Body of pancreas (tissue), 4 donors: Measurements from ENCODE around the gene AUH. TPM values are rescaled to one million over a fixed set of nuclear protein-coding genes. Genes with fewer than 3 reads are reported as not detected.

ENCODE experiments used
- ATAC-seq: fragments of 150-250 bp; one replicate; pipeline ENCODE4 v1.9.1; 2016
- DNase-seq, 4 donors: peaks; one replicate each; pipeline ENCODE4 v3.0.0-alpha.2; 2019
- H3K27ac ChIP-seq, 4 donors: fragments of 200-600 bp; sonication (generic); 1 replicate in 3 of 4; 2 replicates in 1 of 4; pipeline versions ENCODE4 v1.5.1 to v1.6.1; 2016 to 2019; ENCODE audit warnings: mild to moderate bottlenecking in 1 of 4, mixed read lengths in 1 of 4, moderate library complexity in 1 of 4
- H3K27me3 ChIP-seq, 2 donors: fragments of 200-600 bp; sonication (generic); one replicate each; pipeline ENCODE4 v1.6.0; 2016; ENCODE audit warnings: mild to moderate bottlenecking in 1 of 2
- H3K36me3 ChIP-seq, 2 donors: fragments of 200-600 bp; sonication (generic); replicated peaks in 1 of 2; 2 replicates each; pipeline ENCODE4 v1.5.1; 2016; ENCODE audit warnings: low read depth in 2 of 2; ENCODE audit not compliant: insufficient read depth in 1 of 2
- H3K4me1 ChIP-seq: fragments of 200-600 bp; sonication (generic); one replicate; pipeline ENCODE4 v1.6.0; 2016
- H3K4me3 ChIP-seq, 2 donors: fragments of 200-600 bp; sonication (generic); 1 replicate in 1 of 2; 2 replicates in 1 of 2; pipeline ENCODE4 v1.5.1; 2016 to 2019
- H3K9me3 ChIP-seq, 3 donors: fragments of 200-600 bp; sonication (generic); 1 replicate in 2 of 3; 2 replicates in 1 of 3; pipeline ENCODE4 v1.5.1; 2016
- POLR2A ChIP-seq, 3 donors: fragments of 450-650 bp; IDR thresholded peaks; one replicate each; pipeline ENCODE4 v1.6.1; 2016; ENCODE audit warnings: antibody characterized with exemption in 3 of 3, mild to moderate bottlenecking in 2 of 3
- WGBS, 2 donors: methylation state at CpG; one replicate each; pipeline ENCODE4 v1.1.5; 2017; 5-methylcytosine and 5-hydroxymethylcytosine counted together
- intact Hi-C: fragments of 100-400 bp; cut with DNase I; formaldehyde crosslinking; loops from one replicate; pipeline ENCODE4 v1.15.1; 2023
- total RNA-seq, 2 donors: library from RNA; depleted of rRNA; stranded (reverse); fragments of >200 nt; gene quantifications; one replicate each; pipeline ENCODE4 v1.1.0, GENCODE V29; 2016
- TF ChIP-seq, protein P1 (sequence below), 7 experiments: fragments of 450-650 bp in 4 of 7; fragments of 200-600 bp in 3 of 7; sonication (generic) in 3 of 7; IDR thresholded peaks; one replicate each; pipeline ENCODE4 v1.5.1; 2016 to 2019; ENCODE audit warnings: antibody characterized with exemption in 7 of 7

The AUH gene
- total RNA-seq, 2 donors from 2014 or later = 47.7 to 75.8 TPM

DNA sequence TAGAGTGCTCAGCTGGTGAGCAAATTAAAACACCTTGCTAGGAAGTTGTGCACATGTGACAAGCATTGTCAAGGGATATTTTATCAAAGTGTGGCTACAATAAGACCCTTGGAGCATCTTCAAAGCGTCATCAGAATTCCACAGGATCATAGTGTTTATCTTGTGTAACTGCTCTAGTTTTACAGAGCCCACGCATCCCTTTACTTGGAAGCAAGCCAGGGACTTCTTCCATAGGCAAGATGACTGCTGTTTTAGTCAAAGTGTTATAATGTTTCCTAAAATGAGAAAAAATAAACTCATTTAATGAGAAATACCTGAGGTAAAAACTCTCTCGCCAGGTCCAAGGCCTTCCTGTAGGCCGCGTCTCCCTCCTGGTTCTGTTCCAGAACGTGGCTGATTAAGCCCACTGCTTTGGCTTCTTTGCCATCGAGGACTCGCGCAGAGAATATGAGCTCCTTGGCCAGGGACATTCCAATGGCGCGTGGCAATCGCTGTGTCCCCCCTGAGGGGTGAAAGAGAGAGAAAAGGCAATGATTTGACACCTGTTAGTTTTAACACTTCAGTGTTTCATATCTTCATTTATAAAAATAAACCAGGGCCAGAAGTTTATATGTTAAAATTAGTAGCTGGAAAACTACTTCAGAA lies 141.1 kb downstream of the AUH start:
- H3K4me1 ChIP-seq = no peaks in the 10 kb centered on the region
- H3K9me3 ChIP-seq = no peaks in the 10 kb centered on the region
- no peak for TF ChIP-seq POLR2A (IDR thresholded peaks at IDR 0.05)
- TF ChIP-seq, protein P1, sequence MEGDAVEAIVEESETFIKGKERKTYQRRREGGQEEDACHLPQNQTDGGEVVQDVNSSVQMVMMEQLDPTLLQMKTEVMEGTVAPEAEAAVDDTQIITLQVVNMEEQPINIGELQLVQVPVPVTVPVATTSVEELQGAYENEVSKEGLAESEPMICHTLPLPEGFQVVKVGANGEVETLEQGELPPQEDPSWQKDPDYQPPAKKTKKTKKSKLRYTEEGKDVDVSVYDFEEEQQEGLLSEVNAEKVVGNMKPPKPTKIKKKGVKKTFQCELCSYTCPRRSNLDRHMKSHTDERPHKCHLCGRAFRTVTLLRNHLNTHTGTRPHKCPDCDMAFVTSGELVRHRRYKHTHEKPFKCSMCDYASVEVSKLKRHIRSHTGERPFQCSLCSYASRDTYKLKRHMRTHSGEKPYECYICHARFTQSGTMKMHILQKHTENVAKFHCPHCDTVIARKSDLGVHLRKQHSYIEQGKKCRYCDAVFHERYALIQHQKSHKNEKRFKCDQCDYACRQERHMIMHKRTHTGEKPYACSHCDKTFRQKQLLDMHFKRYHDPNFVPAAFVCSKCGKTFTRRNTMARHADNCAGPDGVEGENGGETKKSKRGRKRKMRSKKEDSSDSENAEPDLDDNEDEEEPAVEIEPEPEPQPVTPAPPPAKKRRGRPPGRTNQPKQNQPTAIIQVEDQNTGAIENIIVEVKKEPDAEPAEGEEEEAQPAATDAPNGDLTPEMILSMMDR (IDR thresholded peaks at IDR 0.05) = no peak
- ATAC-seq (no peak), DNase-seq (no peak)
- 92 to 94% methylated on average over 12 of the region's 12 CpGs for WGBS, 2 donors
- intact Hi-C loops = no loop called here
- H3K27ac ChIP-seq = no peak overlapping the region
- no peak overlapping the region for H3K4me3 ChIP-seq
- H3K36me3 ChIP-seq = peaks cover 0 to 4% of the 10 kb centered on the region in 2 donors
- H3K27me3 ChIP-seq = no peaks in the 10 kb centered on the region

DNA sequence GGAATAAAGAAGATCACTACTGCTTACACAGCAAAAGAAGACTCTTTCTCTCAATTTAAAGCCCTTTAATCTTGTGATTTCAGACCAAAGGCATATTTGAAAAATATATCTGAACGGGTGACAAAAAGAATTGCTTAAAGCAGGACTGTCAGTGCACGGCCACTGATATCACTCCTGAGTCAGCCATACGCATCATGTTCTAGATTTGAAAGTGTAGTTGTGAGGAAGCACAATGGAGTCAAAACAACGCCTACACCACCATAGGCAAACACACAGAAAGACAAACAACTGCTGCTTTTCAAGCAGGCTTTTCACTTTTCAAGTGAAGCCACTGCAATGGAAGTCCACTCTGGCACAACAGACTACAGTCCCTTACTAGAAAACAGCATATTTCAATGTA lies 141.7 kb downstream of the AUH start:
- H3K9me3 ChIP-seq = no peaks in the 10 kb centered on the region
- no peak for ATAC-seq

DNA sequence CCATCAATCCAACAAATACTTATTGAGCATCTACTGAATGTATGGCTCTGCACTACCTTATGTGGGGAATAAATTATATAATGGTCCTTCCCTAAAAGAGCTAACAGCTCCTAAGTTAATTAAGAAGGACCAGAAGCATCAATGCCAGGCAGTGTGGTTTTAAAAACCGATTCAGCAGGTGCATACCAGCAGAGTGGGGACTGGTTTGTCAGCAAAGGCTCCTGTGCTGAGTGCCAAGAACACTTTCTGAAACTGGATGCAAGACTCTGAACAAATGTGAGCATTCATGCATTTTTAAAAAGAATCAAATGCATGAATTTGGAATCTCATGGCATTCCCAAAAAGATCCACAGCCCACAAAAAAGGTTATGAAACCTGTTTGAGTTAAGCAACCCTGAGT lies 142.2 kb downstream of the AUH start:
- intact Hi-C loops = no loop called here
- DNase-seq = no peak
- H3K27ac ChIP-seq = no peak overlapping the region
- no peak for ATAC-seq
- H3K4me1 ChIP-seq = no peaks in the 10 kb centered on the region
- H3K4me3 ChIP-seq = no peak overlapping the region
- H3K27me3 ChIP-seq = no peaks in the 10 kb centered on the region
- TF ChIP-seq, protein P1 (IDR thresholded peaks at IDR 0.05) = no peak
- TF ChIP-seq POLR2A (IDR thresholded peaks at IDR 0.05) = no peak
- peaks cover 0 to 4% of the 10 kb centered on the region in 2 donors for H3K36me3 ChIP-seq
- WGBS, 2 donors = 43 to 58% methylated on average over 1 of the region's 1 CpG
- H3K9me3 ChIP-seq = no peaks in the 10 kb centered on the region

More for the DNA sequence above, 141.7 kb downstream of the AUH start:
- Histone ChIP-seq H3K36me3 (peaks cover 0 to 4% of the 10 kb centered on the region in 2 donors), H3K27me3 (no peaks in the 10 kb centered on the region), H3K4me1 (no peaks in the 10 kb centered on the region), H3K27ac (no peak overlapping the region), H3K4me3 (no peak overlapping the region)
- intact Hi-C loops = no loop called here
- WGBS, 2 donors = 88 to 92% methylated on average over 4 of the region's 4 CpGs
- no peak for DNase-seq
- TF ChIP-seq, protein P1 (IDR thresholded peaks at IDR 0.05) = no peak
- TF ChIP-seq POLR2A (IDR thresholded peaks at IDR 0.05) = no peak

DNA sequence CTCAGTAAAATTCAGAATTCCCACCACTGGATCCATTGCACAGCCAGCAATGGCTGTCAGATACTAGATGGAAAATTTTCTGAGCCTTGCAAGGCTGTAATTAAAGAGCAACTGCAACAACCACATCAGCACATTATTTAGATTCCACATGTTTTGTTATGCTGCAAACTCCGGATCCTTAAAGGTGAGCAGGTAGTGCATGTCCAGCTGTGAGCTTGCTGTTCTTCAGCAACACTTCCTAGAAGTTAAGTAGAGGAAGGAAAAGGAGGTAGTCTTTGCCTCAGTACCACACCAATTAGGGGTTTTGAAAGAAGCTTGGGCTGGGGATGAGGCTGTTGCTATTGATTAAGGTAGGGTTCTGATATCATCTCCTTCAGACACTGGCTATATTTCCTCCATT lies 144.3 kb downstream of the AUH start:
- no peak overlapping the region for H3K27ac ChIP-seq
- intact Hi-C loops = no loop called here
- peaks cover 11% of the 10 kb centered on the region for H3K4me1 ChIP-seq
- TF ChIP-seq POLR2A (IDR thresholded peaks at IDR 0.05) = no peak
- WGBS, 2 donors = 100% methylated on average over 1 of the region's 1 CpG
- no peaks in the 10 kb centered on the region for H3K27me3 ChIP-seq
- H3K36me3 ChIP-seq = peaks cover 0 to 4% of the 10 kb centered on the region in 2 donors
- no peak overlapping the region for H3K4me3 ChIP-seq
- H3K9me3 ChIP-seq = no peaks in the 10 kb centered on the region
- ATAC-seq = no peak
- DNase-seq = no peak

DNA sequence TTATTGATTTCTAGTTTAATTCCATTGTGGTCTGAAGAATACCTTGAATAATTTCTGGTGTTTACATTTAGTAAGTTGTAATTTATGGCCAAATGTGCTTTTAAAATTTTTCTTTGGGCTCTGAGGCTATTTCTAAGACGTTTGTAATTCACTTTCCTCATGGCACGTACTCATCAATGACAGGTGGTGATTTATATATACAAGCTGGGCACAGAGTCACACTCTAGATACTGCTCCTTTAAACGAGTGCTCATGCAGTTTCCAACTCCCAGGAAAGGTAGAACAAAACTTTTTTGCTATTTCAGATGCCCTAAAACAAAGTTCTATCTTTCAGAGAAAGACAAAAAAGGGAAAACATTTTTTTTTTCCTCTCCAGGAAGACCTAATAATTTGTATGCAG lies 146.9 kb downstream of the AUH start:
- 43 to 56% methylated on average over 3 of the region's 3 CpGs for WGBS, 2 donors

More for the DNA sequence above, 146.9 kb downstream of the AUH start:
- no peak for ATAC-seq
- no peaks in the 10 kb centered on the region for H3K27me3 ChIP-seq
- intact Hi-C loops = no loop called here
- TF ChIP-seq, protein P1 (IDR thresholded peaks at IDR 0.05) = no peak
- no peak for TF ChIP-seq POLR2A (IDR thresholded peaks at IDR 0.05)
- DNase-seq = no peak
- H3K36me3 ChIP-seq = peaks cover 0 to 4% of the 10 kb centered on the region in 2 donors
- no peaks in the 10 kb centered on the region for H3K9me3 ChIP-seq
- H3K4me3 ChIP-seq = no peak overlapping the region
- H3K27ac ChIP-seq = no peak overlapping the region
- H3K4me1 ChIP-seq = peaks cover 36% of the 10 kb centered on the region
